Neural cell (in vitro differentiated cells): ENCODE data around the gene ADPRM. TPM values are rescaled to one million over a fixed set of nuclear protein-coding genes. Genes with fewer than 3 reads are reported as not detected.

Source experiments
- H2AFZ ChIP-seq: fragments of 200-600, 300-800 bp; sonication (generic), shearing (Covaris generic); 2 replicates; pipeline ENCODE4 v1.6.0; 2014; ENCODE audit warnings: low read depth, mild to moderate bottlenecking, antibody characterized with exemption, low read length, moderate library complexity
- H3F3A ChIP-seq: fragments of 200-600 bp; shearing (Covaris generic); 2 replicates; pipeline ENCODE4 v1.6.1; 2016; ENCODE audit warnings: mild to moderate bottlenecking, moderate library complexity, mixed read lengths, antibody characterized with exemption, low read length; ENCODE audit not compliant: insufficient read depth, poor library complexity, severe bottlenecking
- H3K27ac ChIP-seq: fragments of 200-600, 300-800 bp; sonication (generic), shearing (Covaris generic); 2 replicates; pipeline ENCODE4 v1.5.1; 2014; ENCODE audit warnings: mild to moderate bottlenecking, low read length, moderate library complexity
- H3K27me3 ChIP-seq: fragments of 300-800, 200-600 bp; sonication (generic), shearing (Covaris generic); 2 replicates; pipeline ENCODE4 v1.6.0; 2014; ENCODE audit warnings: mild to moderate bottlenecking, low read depth, low read length, moderate library complexity; ENCODE audit not compliant: insufficient read depth
- H3K36me3 ChIP-seq: fragments of 300-800, 200-600 bp; sonication (generic), shearing (Covaris generic); 2 replicates; pipeline ENCODE4 v1.5.1; 2014; ENCODE audit warnings: mild to moderate bottlenecking, antibody characterized with exemption, low read length, moderate library complexity; ENCODE audit not compliant: insufficient read depth
- H3K4me2 ChIP-seq: fragments of 300-800, 200-600 bp; sonication (generic), shearing (Covaris generic); 2 replicates; pipeline ENCODE4 v1.6.0; 2014; ENCODE audit warnings: mild to moderate bottlenecking, low read length
- H3K4me3 ChIP-seq: fragments of 300-800, 200-600 bp; sonication (generic), shearing (Covaris generic); 2 replicates; pipeline ENCODE4 v1.5.1; 2014; ENCODE audit warnings: mild to moderate bottlenecking, low read length, moderate library complexity
- H3K79me2 ChIP-seq: fragments of 200-600 bp; shearing (Covaris generic); replicated peaks from 2 replicates; pipeline ENCODE4 v1.6.0; 2014; ENCODE audit warnings: mild to moderate bottlenecking, low read length, moderate library complexity; ENCODE audit not compliant: insufficient read depth
- H3K9ac ChIP-seq: fragments of 300-800, 200-600 bp; sonication (generic), shearing (Covaris generic); 2 replicates; pipeline ENCODE4 v1.6.1; 2016; ENCODE audit warnings: mild to moderate bottlenecking, low read length, mixed read lengths
- H3K9me2 ChIP-seq: fragments of 200-600 bp; shearing (Covaris generic); 2 replicates; pipeline ENCODE4 v1.6.1; 2016; ENCODE audit warnings: mild to moderate bottlenecking, low read length, mixed read lengths; ENCODE audit not compliant: insufficient read depth
- H3K9me3 ChIP-seq: fragments of 200-600, 300-800 bp; sonication (generic), shearing (Covaris generic); 2 replicates; pipeline ENCODE4 v1.6.1; 2016; ENCODE audit warnings: mild to moderate bottlenecking, mixed run types, low read length, moderate library complexity, mixed read lengths
- H4K20me1 ChIP-seq: fragments of 200-600 bp; shearing (Covaris generic); 2 replicates; pipeline ENCODE4 v1.6.1; 2016; ENCODE audit warnings: mild to moderate bottlenecking, mixed run types; ENCODE audit not compliant: insufficient read depth
- EP300 ChIP-seq: fragments of 450-650 bp; conservative IDR thresholded peaks from 2 replicates; pipeline ENCODE4 v1.6.1; 2014; ENCODE audit warnings: antibody characterized with exemption, mild to moderate bottlenecking, moderate library complexity; ENCODE audit not compliant: poor library complexity, severe bottlenecking
- EZH2 ChIP-seq: fragments of 200-600, 300-800 bp; shearing (Covaris generic), sonication (generic); IDR thresholded peaks from 2 replicates; pipeline ENCODE4 v1.6.1; 2014; ENCODE audit warnings: antibody characterized with exemption, low read length, borderline replicate concordance, mild to moderate bottlenecking; ENCODE audit not compliant: insufficient read depth, poor library complexity, severe bottlenecking
- MXI1 ChIP-seq: fragments of 450-650 bp; conservative IDR thresholded peaks from 2 replicates; pipeline ENCODE4 v1.6.1; 2014; ENCODE audit warnings: antibody characterized with exemption, mild to moderate bottlenecking; ENCODE audit not compliant: poor library complexity, severe bottlenecking
- POLR2AphosphoS5 ChIP-seq: IDR thresholded peaks from 2 replicates; pipeline ENCODE4 v1.6.1; 2012
- RAD21 ChIP-seq: fragments of 450-650 bp; conservative IDR thresholded peaks from 2 replicates; pipeline ENCODE4 v1.6.1; 2014; ENCODE audit warnings: antibody characterized with exemption, mild to moderate bottlenecking, moderate library complexity
- SMC3 ChIP-seq: fragments of 450-650 bp; conservative IDR thresholded peaks from 2 replicates; pipeline ENCODE4 v1.6.1; 2014; ENCODE audit warnings: antibody characterized with exemption, mild to moderate bottlenecking, moderate library complexity; ENCODE audit not compliant: poor library complexity
- TAF1 ChIP-seq: IDR thresholded peaks from 2 replicates; pipeline ENCODE4 v1.6.1; 2012; ENCODE audit warnings: low read depth
- polyA plus RNA-seq: library from polyadenylated mRNA; depleted of rRNA; stranded (reverse); fragments of >200 nt; gene quantifications from 2 replicates; pipeline ENCODE4 v1.2.3, GENCODE V29; 2014
- TF ChIP-seq, protein P1 (sequence below): fragments of 450-650 bp; IDR thresholded peaks from 2 replicates; pipeline ENCODE4 v1.5.1; 2014; ENCODE audit warnings: antibody characterized with exemption, mild to moderate bottlenecking, moderate library complexity; ENCODE audit not compliant: poor library complexity, severe bottlenecking
- TF ChIP-seq, protein P2 (sequence below): IDR thresholded peaks from 2 replicates; pipeline ENCODE4 v1.6.1; 2012; ENCODE audit warnings: borderline replicate concordance

ADPRM gene
- polyA plus RNA-seq, 1 donor from 2014 or later: 19.2 TPM

DNA sequence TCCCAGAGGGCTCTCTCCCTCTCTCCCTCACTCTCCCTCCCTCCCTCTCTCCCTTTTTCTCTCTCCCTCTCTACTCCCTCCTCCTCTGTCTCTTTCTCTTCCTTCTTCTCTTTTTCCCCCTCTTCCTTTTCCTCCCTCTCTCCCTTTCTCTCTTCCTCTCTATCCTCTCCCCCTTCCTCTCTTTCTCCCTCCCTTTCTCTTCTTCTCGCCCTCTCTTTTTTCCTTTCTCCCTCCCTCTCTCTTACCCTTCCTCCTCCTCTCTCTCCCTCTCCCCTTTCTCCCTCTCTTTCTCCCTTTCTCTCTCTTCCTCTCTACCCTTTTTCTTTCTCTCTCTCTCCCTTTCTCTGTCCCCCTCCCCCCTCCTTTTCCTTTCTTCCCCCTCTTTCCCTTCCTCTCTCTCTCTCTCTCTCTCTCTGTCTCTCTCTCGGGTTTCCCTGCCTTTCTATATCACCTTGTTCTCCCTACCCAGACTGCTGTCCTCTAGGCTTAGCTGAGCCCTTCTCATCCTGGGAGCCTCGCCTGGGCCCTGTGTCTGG, 58.3 kb downstream of the ADPRM start:
- no peaks in the 10 kb centered on the region for H3K9me3 ChIP-seq
- TF ChIP-seq, protein P1, sequence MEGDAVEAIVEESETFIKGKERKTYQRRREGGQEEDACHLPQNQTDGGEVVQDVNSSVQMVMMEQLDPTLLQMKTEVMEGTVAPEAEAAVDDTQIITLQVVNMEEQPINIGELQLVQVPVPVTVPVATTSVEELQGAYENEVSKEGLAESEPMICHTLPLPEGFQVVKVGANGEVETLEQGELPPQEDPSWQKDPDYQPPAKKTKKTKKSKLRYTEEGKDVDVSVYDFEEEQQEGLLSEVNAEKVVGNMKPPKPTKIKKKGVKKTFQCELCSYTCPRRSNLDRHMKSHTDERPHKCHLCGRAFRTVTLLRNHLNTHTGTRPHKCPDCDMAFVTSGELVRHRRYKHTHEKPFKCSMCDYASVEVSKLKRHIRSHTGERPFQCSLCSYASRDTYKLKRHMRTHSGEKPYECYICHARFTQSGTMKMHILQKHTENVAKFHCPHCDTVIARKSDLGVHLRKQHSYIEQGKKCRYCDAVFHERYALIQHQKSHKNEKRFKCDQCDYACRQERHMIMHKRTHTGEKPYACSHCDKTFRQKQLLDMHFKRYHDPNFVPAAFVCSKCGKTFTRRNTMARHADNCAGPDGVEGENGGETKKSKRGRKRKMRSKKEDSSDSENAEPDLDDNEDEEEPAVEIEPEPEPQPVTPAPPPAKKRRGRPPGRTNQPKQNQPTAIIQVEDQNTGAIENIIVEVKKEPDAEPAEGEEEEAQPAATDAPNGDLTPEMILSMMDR: no peak
- TF ChIP-seq EZH2 (no peak), TAF1 (no peak), RAD21 (no peak), MXI1 (no peak)
- TF ChIP-seq, protein P2, sequence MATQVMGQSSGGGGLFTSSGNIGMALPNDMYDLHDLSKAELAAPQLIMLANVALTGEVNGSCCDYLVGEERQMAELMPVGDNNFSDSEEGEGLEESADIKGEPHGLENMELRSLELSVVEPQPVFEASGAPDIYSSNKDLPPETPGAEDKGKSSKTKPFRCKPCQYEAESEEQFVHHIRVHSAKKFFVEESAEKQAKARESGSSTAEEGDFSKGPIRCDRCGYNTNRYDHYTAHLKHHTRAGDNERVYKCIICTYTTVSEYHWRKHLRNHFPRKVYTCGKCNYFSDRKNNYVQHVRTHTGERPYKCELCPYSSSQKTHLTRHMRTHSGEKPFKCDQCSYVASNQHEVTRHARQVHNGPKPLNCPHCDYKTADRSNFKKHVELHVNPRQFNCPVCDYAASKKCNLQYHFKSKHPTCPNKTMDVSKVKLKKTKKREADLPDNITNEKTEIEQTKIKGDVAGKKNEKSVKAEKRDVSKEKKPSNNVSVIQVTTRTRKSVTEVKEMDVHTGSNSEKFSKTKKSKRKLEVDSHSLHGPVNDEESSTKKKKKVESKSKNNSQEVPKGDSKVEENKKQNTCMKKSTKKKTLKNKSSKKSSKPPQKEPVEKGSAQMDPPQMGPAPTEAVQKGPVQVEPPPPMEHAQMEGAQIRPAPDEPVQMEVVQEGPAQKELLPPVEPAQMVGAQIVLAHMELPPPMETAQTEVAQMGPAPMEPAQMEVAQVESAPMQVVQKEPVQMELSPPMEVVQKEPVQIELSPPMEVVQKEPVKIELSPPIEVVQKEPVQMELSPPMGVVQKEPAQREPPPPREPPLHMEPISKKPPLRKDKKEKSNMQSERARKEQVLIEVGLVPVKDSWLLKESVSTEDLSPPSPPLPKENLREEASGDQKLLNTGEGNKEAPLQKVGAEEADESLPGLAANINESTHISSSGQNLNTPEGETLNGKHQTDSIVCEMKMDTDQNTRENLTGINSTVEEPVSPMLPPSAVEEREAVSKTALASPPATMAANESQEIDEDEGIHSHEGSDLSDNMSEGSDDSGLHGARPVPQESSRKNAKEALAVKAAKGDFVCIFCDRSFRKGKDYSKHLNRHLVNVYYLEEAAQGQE: no peak
- no peak overlapping the region for H3K4me3 ChIP-seq
- no peaks in the 10 kb centered on the region for H3K9me2 ChIP-seq
- H4K20me1 ChIP-seq: no peaks in the 10 kb centered on the region
- H3K4me2 ChIP-seq: peak overlapping the region; percentile 30
- no peaks in the 10 kb centered on the region for H3K79me2 ChIP-seq
- H2AFZ ChIP-seq: peak overlapping the region; percentile 79
- no peaks in the 10 kb centered on the region for H3K27me3 ChIP-seq
- H3F3A ChIP-seq: peaks cover 4% of the 10 kb centered on the region
- H3K36me3 ChIP-seq: no peaks in the 10 kb centered on the region
- H3K9ac ChIP-seq: peak overlapping the region; percentile 36
- H3K27ac ChIP-seq: peak overlapping the region; percentile 72

DNA sequence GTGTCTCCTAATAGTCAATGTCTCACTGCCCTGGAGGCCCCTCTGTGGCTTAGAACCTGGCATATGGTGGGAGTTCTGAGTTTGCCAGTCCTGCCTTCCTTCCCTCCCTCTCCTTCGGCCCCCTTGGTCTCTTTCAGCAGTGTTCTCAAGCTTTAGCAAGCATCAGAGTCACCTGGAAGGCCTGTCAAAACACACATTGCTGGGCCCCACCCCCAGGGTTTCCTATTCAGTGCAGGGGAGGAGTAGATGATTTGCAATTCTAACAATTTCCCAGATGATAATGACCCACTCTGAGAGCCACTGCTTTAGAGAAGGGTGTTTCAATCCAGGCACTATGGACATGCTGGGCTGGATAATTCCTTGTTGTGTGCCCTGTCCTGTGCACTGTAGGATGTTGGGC, 58.8 kb downstream of the ADPRM start:
- Histone ChIP-seq H3K36me3 (no peaks in the 10 kb centered on the region), H3K4me2 (peak overlapping the region; percentile 30), H3K4me3 (no peak overlapping the region), H2AFZ (no peak overlapping the region), H3K9me3 (no peaks in the 10 kb centered on the region), H3K79me2 (no peaks in the 10 kb centered on the region), H3K9ac (peak overlapping the region; percentile 36), H4K20me1 (no peaks in the 10 kb centered on the region), H3K27ac (peak overlapping the region; percentile 72), H3F3A (peaks cover 4% of the 10 kb centered on the region), H3K27me3 (no peaks in the 10 kb centered on the region), H3K9me2 (no peaks in the 10 kb centered on the region)
- TF ChIP-seq, protein P2: no peak
- TF ChIP-seq EP300: no peak
- no peak for TF ChIP-seq RAD21
- no peak for TF ChIP-seq TAF1
- TF ChIP-seq EZH2: no peak
- TF ChIP-seq POLR2AphosphoS5: no peak
- no peak for TF ChIP-seq MXI1
- TF ChIP-seq, protein P1: no peak
- no peak for TF ChIP-seq SMC3
